Stomach (tissue), 9 donors: ENCODE results near the gene ZSCAN25. TPM values are rescaled to one million over a fixed set of nuclear protein-coding genes. Genes with fewer than 3 reads are reported as not detected.

Experiments used
- DNase-seq, 2 donors: peaks; one replicate each; pipeline versions ENCODE4 v3.0.0 to v3.0.0-alpha.2; 2013 to 2019
- H3K27ac ChIP-seq, 5 donors: fragments of 200-600 bp in 4 of 5; sonication (generic) in 4 of 5; one replicate each; pipeline ENCODE4 v1.5.1; 2013 to 2019; ENCODE audit warnings: mild to moderate bottlenecking in 1 of 5, moderate library complexity in 1 of 5
- H3K27me3 ChIP-seq, 3 donors: fragments of 200-600 bp; sonication (generic); one replicate each; pipeline ENCODE4 v1.5.1; 2017 to 2019; ENCODE audit warnings: mixed run types in 1 of 3
- H3K36me3 ChIP-seq, 4 donors: fragments of 200-600 bp; sonication (generic); 1 replicate in 3 of 4; 2 replicates in 1 of 4; pipeline ENCODE4 v1.5.1; 2016 to 2019
- H3K4me1 ChIP-seq, 4 donors: fragments of 200-600 bp; sonication (generic); one replicate each; pipeline ENCODE4 v1.5.1; 2016 to 2019
- H3K4me3 ChIP-seq, 4 donors: fragments of 200-600 bp; sonication (generic) in 3 of 4; one replicate each; pipeline ENCODE4 v1.5.1; 2016 to 2019; ENCODE audit warnings: mild to moderate bottlenecking in 1 of 4
- H3K9me3 ChIP-seq, 4 donors: fragments of 200-600 bp; sonication (generic); one replicate each; pipeline ENCODE4 v1.5.1; 2016 to 2019
- EP300 ChIP-seq: sonication (generic); formaldehyde crosslinking; IDR thresholded peaks from one replicate; pipeline ENCODE4 v1.6.1; 2017; ENCODE audit warnings: antibody characterized with exemption
- POLR2A ChIP-seq, 4 donors: fragments of 450-650 bp; IDR thresholded peaks; one replicate each; pipeline ENCODE4 v1.6.1; 2016; ENCODE audit warnings: antibody characterized with exemption in 4 of 4, control low read depth in 2 of 4, mild to moderate bottlenecking in 1 of 4, moderate library complexity in 1 of 4
- POLR2AphosphoS5 ChIP-seq, 3 donors: sonication (generic); formaldehyde crosslinking; IDR thresholded peaks; one replicate each; pipeline ENCODE4 v1.6.1; 2016; ENCODE audit warnings: antibody characterized with exemption in 3 of 3
- WGBS, 5 donors: extraction: QIAGEN DNeasy Blood & Tissue Kit in 3 of 5; methylation state at CpG; one replicate each; pipeline versions ENCODE4 v1.1.5 to v1.1.7; 2013 to 2018; 5-methylcytosine and 5-hydroxymethylcytosine counted together
- intact Hi-C: fragments of 100-400 bp; cut with DNase I; formaldehyde crosslinking; loops from one replicate; pipeline ENCODE4 v1.15.1; 2023; ENCODE audit warnings: low total_unique reads
- polyA plus RNA-seq, 3 donors: library from polyadenylated mRNA; stranded (reverse); fragments of 200-250 nt; gene quantifications; one replicate each; pipeline ENCODE4 v1.2.3, GENCODE V29; 2013
- total RNA-seq, 5 donors: library from RNA; depleted of rRNA; stranded (reverse); fragments of >200 nt; gene quantifications; one replicate each; pipeline versions ENCODE4 v1.1.0 to v1.2.3, GENCODE V29; 2014 to 2016
- TF ChIP-seq, protein P1 (sequence below), 7 experiments: fragments of 450-650 bp in 4 of 7; fragments of 200-600 bp in 3 of 7; sonication (generic) in 3 of 7; IDR thresholded peaks; one replicate each; pipeline ENCODE4 v1.5.1; 2016 to 2019; ENCODE audit warnings: antibody characterized with exemption in 7 of 7, control low read depth in 2 of 7, mild to moderate bottlenecking in 1 of 7
- donor health status: healthy with polysubstance abuse.
- donor health status: Bipolar disorder and iron deficiency.
- donor health status: healthy.

The ZSCAN25 gene
- total and polyA plus RNA-seq, 8 donors = 3.5 to 16.2 (median 11.0) TPM

DNA sequence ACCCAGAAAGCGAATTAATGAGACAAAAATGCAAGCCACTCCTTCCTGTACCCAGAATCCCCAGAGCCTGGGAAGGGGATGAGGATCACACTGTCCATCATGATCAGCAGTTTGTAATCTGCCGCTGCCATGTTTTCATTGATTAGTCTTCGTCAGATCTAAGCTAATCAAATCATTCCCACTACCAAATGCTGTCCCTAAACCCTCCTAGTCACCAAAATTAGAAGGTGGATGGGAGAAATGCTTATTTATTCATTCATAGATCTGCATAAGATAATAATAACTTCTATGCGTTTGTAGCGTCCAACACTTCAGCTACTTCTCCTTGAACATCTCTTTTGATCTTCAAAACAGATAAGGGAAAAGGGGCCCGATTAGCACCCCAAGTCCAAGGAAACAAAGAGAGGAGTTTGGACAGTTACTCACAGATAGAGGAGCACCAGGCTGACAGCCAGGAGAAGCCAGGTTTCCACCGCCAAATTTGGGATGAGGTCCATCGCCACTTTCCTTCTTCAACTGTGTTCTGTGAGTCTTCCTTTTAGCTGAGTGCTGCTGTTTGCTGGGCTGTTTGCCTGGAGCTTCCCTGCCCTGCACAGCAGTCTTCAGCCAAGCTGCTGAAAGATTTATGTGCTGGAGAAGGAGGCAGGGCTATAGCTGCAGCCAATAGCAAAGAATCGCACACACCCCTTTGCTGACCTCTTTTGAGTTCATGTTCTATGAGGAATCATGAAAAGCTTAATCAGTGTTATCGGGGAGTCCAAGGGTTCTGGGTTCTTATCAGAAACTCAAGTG is 62.9 kb downstream of the ZSCAN25 start, which contains the start of gene CYP3A5:
TSS of gene CYP3A5 (minus strand) at position 597 of the 792 bp plus-strand sequence. CDS start at position 497, 100 bp downstream.
- TF ChIP-seq, protein P1, sequence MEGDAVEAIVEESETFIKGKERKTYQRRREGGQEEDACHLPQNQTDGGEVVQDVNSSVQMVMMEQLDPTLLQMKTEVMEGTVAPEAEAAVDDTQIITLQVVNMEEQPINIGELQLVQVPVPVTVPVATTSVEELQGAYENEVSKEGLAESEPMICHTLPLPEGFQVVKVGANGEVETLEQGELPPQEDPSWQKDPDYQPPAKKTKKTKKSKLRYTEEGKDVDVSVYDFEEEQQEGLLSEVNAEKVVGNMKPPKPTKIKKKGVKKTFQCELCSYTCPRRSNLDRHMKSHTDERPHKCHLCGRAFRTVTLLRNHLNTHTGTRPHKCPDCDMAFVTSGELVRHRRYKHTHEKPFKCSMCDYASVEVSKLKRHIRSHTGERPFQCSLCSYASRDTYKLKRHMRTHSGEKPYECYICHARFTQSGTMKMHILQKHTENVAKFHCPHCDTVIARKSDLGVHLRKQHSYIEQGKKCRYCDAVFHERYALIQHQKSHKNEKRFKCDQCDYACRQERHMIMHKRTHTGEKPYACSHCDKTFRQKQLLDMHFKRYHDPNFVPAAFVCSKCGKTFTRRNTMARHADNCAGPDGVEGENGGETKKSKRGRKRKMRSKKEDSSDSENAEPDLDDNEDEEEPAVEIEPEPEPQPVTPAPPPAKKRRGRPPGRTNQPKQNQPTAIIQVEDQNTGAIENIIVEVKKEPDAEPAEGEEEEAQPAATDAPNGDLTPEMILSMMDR (IDR thresholded peaks at IDR 0.05) = no peak
- TF ChIP-seq POLR2AphosphoS5 (IDR thresholded peaks at IDR 0.05) = peak; percentile 13 to 97 (median 96)
- peak in 1 of 4 donors; percentile 75 for TF ChIP-seq POLR2A (IDR thresholded peaks at IDR 0.05)
- no peak for TF ChIP-seq EP300
- WGBS, 5 donors = 44 to 53% (median 51%) methylated on average over 10 of the region's 10 CpGs
- Histone ChIP-seq H3K36me3 (peaks cover 0 to 18% (median 7%) of the 10 kb centered on the region in 4 donors), H3K4me1 (peaks cover 0 to 20% (median 0%) of the 10 kb centered on the region in 4 donors), H3K27me3 (no peaks in the 10 kb centered on the region), H3K4me3 (peak within 1 kb of the TSS; percentile 27 to 45 (median 36)), H3K9me3 (peaks cover 0 to 6% (median 5%) of the 10 kb centered on the region in 4 donors), H3K27ac (peak within 1 kb of the TSS; percentile 68 to 78 (median 72))
- DNase-seq = peak; percentile 80 to 87
- intact Hi-C loops = no loop called here

Other genes starting within 250 kb of the ZSCAN25 start
- gene ARPC1B, start 242.2 kb upstream of the ZSCAN25 start, total RNA-seq = 100 to 1,000 TPM in 3 of 5 donors, 10 to 100 TPM in 2; 25.1 to 229 (median 113) TPM
- gene ARPC1B, start 242.2 kb upstream of the ZSCAN25 start, polyA plus RNA-seq = 100 to 1,000 TPM in 2 of 3 donors, 10 to 100 TPM in 1; 89.9 to 196 (median 106) TPM
- 10 to 100 TPM; 22.8 to 79.9 (median 32.3) TPM for gene PDAP1, start 208.3 kb upstream of the ZSCAN25 start, total RNA-seq
- gene PDAP1, start 208.3 kb upstream of the ZSCAN25 start, polyA plus RNA-seq = 100 to 1,000 TPM; 129 to 153 (median 133) TPM
- 100 to 1,000 TPM in 1 of 5 donors, 10 to 100 TPM in 4; 58.0 to 122 (median 82.3) TPM for gene BUD31, start 208.0 kb upstream of the ZSCAN25 start, total RNA-seq
- 100 to 1,000 TPM; 127 to 155 (median 151) TPM for gene BUD31, start 208.0 kb upstream of the ZSCAN25 start, polyA plus RNA-seq
- gene PTCD1, start 178.1 kb upstream of the ZSCAN25 start, total RNA-seq = 1 to 10 TPM in 4 of 5 donors, under 1 TPM in 1; 0.87 to 3.5 (median 2.7) TPM
- gene PTCD1, start 178.1 kb upstream of the ZSCAN25 start, polyA plus RNA-seq = 1 to 10 TPM; 1.8 to 3.1 (median 2.0) TPM
- 10 to 100 TPM in 4 of 5 donors, 1 to 10 TPM in 1; 4.5 to 43.8 (median 28.8) TPM for gene CPSF4, start 178.0 kb upstream of the ZSCAN25 start, total RNA-seq
- 10 to 100 TPM; 24.9 to 31.3 (median 25.6) TPM for gene CPSF4, start 178.0 kb upstream of the ZSCAN25 start, polyA plus RNA-seq
- 100 to 1,000 TPM in 4 of 5 donors, 1 to 10 TPM in 1; 1.2 to 441 (median 159) TPM for gene ATP5MF, start 150.8 kb upstream of the ZSCAN25 start, total RNA-seq
- gene ATP5MF, start 150.8 kb upstream of the ZSCAN25 start, polyA plus RNA-seq = 1,000 to 10,000 TPM; 1,153 to 1,530 (median 1,469) TPM
- gene ZNF789, start 144.1 kb upstream of the ZSCAN25 start, total RNA-seq = 10 to 100 TPM; 14.6 to 55.6 (median 22.0) TPM
- gene ZNF789, start 144.1 kb upstream of the ZSCAN25 start, polyA plus RNA-seq = 1 to 10 TPM; 6.6 to 9.8 (median 7.2) TPM
- gene ZNF394, start 116.7 kb upstream of the ZSCAN25 start, total RNA-seq = 100 to 1,000 TPM in 1 of 5 donors, 10 to 100 TPM in 4; 16.9 to 177 (median 48.0) TPM
- gene ZNF394, start 116.7 kb upstream of the ZSCAN25 start, polyA plus RNA-seq = 10 to 100 TPM; 15.7 to 16.7 (median 16.4) TPM
- gene ZKSCAN5, start 112.3 kb upstream of the ZSCAN25 start, total RNA-seq = 10 to 100 TPM in 1 of 5 donors, 1 to 10 TPM in 3, under 1 TPM in 1; 0.58 to 11.4 (median 4.0) TPM
- gene ZKSCAN5, start 112.3 kb upstream of the ZSCAN25 start, polyA plus RNA-seq = 1 to 10 TPM; 2.7 to 3.8 (median 2.9) TPM
- gene FAM200A, start 64.8 kb upstream of the ZSCAN25 start, total RNA-seq = 10 to 100 TPM in 1 of 5 donors, 1 to 10 TPM in 2, under 1 TPM in 2; 0.45 to 35.9 (median 3.3) TPM
- 1 to 10 TPM; 3.1 to 4.2 (median 3.5) TPM for gene FAM200A, start 64.8 kb upstream of the ZSCAN25 start, polyA plus RNA-seq
- 100 to 1,000 TPM in 2 of 5 donors, 10 to 100 TPM in 3; 55.8 to 162 (median 94.5) TPM for gene ZNF655, start 58.3 kb upstream of the ZSCAN25 start, total RNA-seq
- gene ZNF655, start 58.3 kb upstream of the ZSCAN25 start, polyA plus RNA-seq = 10 to 100 TPM; 33.0 to 41.2 (median 37.5) TPM
- 1 to 10 TPM in 1 of 5 donors, under 1 TPM in 1, not detected in 3; 0.73 to 4.3 TPM for gene TMEM225B, start 18.7 kb upstream of the ZSCAN25 start, total RNA-seq
- gene TMEM225B, start 18.7 kb upstream of the ZSCAN25 start, polyA plus RNA-seq = 1 to 10 TPM in 1 of 3 donors, under 1 TPM in 1, not detected in 1; 0.75 to 1.2 TPM
- gene CYP3A5, start 63.0 kb downstream of the ZSCAN25 start, total RNA-seq = 100 to 1,000 TPM in 4 of 5 donors, 10 to 100 TPM in 1; 45.2 to 538 (median 423) TPM
- gene CYP3A5, start 63.0 kb downstream of the ZSCAN25 start, polyA plus RNA-seq = 10 to 100 TPM; 26.3 to 81.7 (median 44.5) TPM
- gene CYP3A7, start 118.2 kb downstream of the ZSCAN25 start, total RNA-seq = not detected
- gene CYP3A7, start 118.2 kb downstream of the ZSCAN25 start, polyA plus RNA-seq = not detected
- gene CYP3A4, start 167.2 kb downstream of the ZSCAN25 start, total RNA-seq = 10 to 100 TPM in 1 of 5 donors, 1 to 10 TPM in 1, not detected in 3; 1.7 to 23.5 TPM
- under 1 TPM in 1 of 3 donors, not detected in 2; 0.31 TPM for gene CYP3A4, start 167.2 kb downstream of the ZSCAN25 start, polyA plus RNA-seq
- not detected for gene CYP3A43, start 211.1 kb downstream of the ZSCAN25 start, total RNA-seq
- gene CYP3A43, start 211.1 kb downstream of the ZSCAN25 start, polyA plus RNA-seq = not detected